Measurements from ENCODE around the gene NME5.
"Not testable (repeated sequence)": the region's sequence is repeated elsewhere in the genome, so short reads cannot be mapped to it uniquely, and the experiment has no call there.

NME5 gene

DNA sequence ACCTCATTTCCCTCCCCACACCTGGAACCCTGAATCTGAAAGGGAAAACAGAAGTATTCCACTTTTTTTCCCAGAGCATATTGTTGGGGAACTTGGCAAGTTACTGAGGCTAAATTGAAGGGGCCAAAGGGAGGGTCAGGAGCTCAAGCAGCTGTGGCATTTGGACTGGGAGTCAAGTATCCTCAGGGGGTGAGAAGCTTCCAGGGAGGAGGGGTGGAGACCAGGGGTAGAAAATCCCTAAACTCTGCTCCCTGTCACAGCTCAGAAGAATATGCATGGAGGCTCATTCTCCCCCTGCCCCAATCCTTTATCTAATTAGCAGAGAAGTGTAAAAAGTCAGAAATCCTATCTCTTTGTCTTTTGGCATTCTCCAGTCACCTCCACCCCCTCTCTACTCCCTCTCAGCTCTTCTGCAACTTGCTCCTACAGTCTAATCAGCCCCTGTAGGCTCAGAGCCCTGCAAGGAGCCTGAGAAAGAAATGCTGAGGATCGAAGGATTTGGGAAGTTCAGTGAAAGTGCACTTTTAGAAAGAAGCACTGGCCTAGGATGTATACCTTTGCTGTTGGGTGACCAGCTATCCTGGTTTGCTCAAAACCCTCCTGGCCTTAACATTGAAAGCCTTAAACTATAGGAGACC, 61.1 kb downstream of the NME5 start:
- no peak for DNase-seq (ENCODE audit: low spot score)

- DNase-seq (ENCODE audit: low spot score), result peak; percentile 62
Observed at GRCh38 chr5:138077064-138077696, 62.0 kb downstream of the NME5 start.

- not testable (repeated sequence) for DNase-seq (ENCODE audit: low spot score)
Observed at GRCh38 chr5:138070026-138070425, 69.2 kb downstream of the NME5 start.

DNA sequence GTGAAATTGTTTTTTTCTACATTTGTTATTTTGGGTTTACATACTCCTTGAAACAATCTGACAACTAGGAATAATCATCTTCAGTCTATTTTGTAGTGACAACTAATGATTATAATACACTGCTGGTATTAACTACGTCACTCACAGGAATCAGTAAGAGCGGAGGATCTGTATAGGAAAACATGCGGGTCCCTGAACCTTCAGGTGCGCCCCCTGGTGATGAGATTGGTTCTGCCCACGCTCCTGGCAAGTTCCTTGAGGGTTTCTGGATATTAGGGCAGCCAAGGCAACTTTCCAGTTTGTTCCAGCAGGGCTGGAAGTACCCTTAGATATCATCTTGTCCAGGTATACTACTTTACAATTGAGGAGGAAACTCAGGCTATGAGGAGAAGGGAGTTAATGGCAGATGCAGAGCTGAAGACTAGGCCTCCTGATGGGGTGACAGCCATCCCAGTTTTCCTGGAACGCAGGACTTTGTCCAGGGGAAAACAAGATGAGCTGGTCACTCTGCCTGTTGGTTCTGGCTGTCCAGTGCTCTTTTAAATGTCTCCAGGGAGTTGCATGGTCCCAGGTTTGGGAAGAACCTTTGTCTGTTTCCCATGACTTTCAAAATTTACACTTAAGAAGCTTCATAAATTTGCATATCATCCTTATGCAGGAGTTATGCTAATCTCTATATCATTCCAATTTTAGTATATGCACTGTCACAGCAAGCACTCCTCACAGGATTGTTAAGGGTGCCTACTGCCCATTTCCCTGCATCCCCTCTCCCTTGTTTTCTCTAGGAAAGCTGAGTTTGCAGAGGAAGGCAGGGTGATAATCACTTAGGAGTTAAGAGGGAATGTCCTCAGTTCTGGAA, 70.3 kb downstream of the NME5 start:
- peak; percentile 63 for DNase-seq (ENCODE audit: low spot score)

- DNase-seq (ENCODE audit: low spot score), result no peak
Observed at GRCh38 chr5:138067945-138068344, 71.3 kb downstream of the NME5 start.

Small RNAs within 50 kb of the gene (small RNA-seq; reads per million reads assigned to genes)
- gene RNU6-1148P, result 0 reads per million in 2 experiments
- gene RNU6-460P, result 0.18 to 0.22 reads per million in 2 experiments
- 0 to 0.04 reads per million in 2 experiments for gene RNU6-888P
